ENCODE measurements around the gene SLC22A23.

DNA sequence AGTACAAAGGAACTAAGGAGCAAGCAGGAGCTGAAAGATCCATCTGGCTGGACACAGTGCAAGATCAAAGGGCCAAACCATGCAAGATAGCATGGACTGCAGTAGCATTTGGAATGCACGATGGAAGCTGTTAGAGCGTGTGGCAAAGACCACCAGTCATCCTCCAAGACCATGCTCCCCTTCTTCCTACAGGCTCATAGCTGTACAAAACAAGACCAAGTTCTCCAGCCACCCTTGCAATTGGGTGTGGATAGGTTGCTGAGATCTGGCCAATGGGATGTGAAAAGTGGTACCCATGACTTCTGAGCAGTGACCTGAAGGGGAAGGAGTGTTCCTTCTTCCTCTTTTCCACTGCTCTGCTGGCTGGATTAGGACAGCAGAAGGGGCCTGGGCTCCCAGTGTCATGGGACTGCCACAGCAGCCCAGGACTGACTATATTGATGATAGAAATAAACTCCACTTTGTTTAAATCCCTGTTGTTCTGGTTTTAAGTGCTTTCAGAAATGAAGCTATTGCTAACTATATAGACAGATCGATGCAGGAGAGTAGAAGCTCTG lies 64.9 kb downstream of the SLC22A23 start:
- TF ChIP-seq, protein P1, sequence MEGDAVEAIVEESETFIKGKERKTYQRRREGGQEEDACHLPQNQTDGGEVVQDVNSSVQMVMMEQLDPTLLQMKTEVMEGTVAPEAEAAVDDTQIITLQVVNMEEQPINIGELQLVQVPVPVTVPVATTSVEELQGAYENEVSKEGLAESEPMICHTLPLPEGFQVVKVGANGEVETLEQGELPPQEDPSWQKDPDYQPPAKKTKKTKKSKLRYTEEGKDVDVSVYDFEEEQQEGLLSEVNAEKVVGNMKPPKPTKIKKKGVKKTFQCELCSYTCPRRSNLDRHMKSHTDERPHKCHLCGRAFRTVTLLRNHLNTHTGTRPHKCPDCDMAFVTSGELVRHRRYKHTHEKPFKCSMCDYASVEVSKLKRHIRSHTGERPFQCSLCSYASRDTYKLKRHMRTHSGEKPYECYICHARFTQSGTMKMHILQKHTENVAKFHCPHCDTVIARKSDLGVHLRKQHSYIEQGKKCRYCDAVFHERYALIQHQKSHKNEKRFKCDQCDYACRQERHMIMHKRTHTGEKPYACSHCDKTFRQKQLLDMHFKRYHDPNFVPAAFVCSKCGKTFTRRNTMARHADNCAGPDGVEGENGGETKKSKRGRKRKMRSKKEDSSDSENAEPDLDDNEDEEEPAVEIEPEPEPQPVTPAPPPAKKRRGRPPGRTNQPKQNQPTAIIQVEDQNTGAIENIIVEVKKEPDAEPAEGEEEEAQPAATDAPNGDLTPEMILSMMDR (conservative IDR thresholded peaks at IDR 0.05; ENCODE audit: low read length), result no peak
- TF ChIP-seq EZH2phosphoT487 (IDR thresholded peaks at IDR 0.05; ENCODE audit: borderline replicate concordance, low read depth, low read length), result no peak
